GM12878 (cell line): ENCODE measurements around the gene GPC5. TPM values are rescaled to one million over a fixed set of nuclear protein-coding genes. Genes with fewer than 3 reads are reported as not detected.
"Not testable (repeated sequence)": the region's sequence is repeated elsewhere in the genome, so short reads cannot be mapped to it uniquely, and the experiment has no call there.

Source experiments
- ATAC-seq: fragments of 200-7000 bp; cut with Tn5 transposase; 3 replicates; pipeline ENCODE4 v1.9.1; 2020; ENCODE audit warnings: mild to moderate bottlenecking, moderate library complexity
- BruUV-seq: library from RNA; stranded (reverse); fragments of 400-500 nt; replicated peaks from 2 replicates; lab custom pipeline; 2021; lab: Mats Ljungman, UMichigan
- CTCF ChIA-PET: fragments of 300-600 bp; sonication (Branson Sonifier 250); formaldehyde crosslinking; extraction: SDS; loops from one replicate; lab custom pipeline; 2021; ENCODE audit warnings: inconsistent platforms; lab: Yijun Ruan, JAX
- POLR2A ChIA-PET: fragments of 350-600 bp; formaldehyde crosslinking; extraction: SDS; loops from one replicate; lab custom pipeline; 2021; ENCODE audit warnings: inconsistent platforms; lab: Charles Lee
- RAD21 ChIA-PET: fragments of 300-600 bp; sonication (Branson Sonifier 250); formaldehyde crosslinking; loops from one replicate; lab custom pipeline; 2023; ENCODE audit warnings: antibody characterized with exemption; ENCODE audit not compliant: unreplicated experiment; lab: Charles Lee
- SMC1A ChIA-PET: fragments of 300-600 bp; sonication (Branson Sonifier 250); formaldehyde crosslinking; loops from one replicate; lab custom pipeline; 2023; ENCODE audit not compliant: unreplicated experiment, uncharacterized antibody; lab: Charles Lee
- DNase-seq: peaks from one replicate; pipeline ENCODE4 v3.0.0-alpha.2; 2011; ENCODE audit warnings: low read depth, low spot score
- FAIRE-seq: peaks from 3 replicates; lab custom pipeline; 2011; peaks lifted over from hg19 to GRCh38; lab: Jason Lieb, UNC
- H2AFZ ChIP-seq: 2 replicates; pipeline ENCODE4 v1.6.0; 2011; ENCODE audit warnings: low read depth, low read length, control low read depth; ENCODE audit not compliant: control insufficient read depth
- H3K27ac ChIP-seq: 2 replicates; pipeline ENCODE4 v1.5.1; 2011; ENCODE audit warnings: control low read depth; ENCODE audit not compliant: control insufficient read depth, insufficient read depth
- H3K27me3 ChIP-seq, 2 experiments: replicated peaks in 1 of 2; 2 replicates each; pipeline versions ENCODE4 v1.6.0 to v1.6.1; 2011; ENCODE audit warnings: low read length in 1 of 2; ENCODE audit not compliant: control insufficient read depth in 2 of 2, insufficient read depth in 2 of 2
- H3K36me3 ChIP-seq, 2 experiments: 2 replicates each; pipeline ENCODE4 v1.5.1; 2011; ENCODE audit warnings: low read length in 1 of 2; ENCODE audit not compliant: control insufficient read depth in 2 of 2, insufficient read depth in 2 of 2
- H3K4me1 ChIP-seq: 2 replicates; pipeline ENCODE4 v1.6.1; 2011; ENCODE audit warnings: mild to moderate bottlenecking, low read length, moderate library complexity, mixed read lengths; ENCODE audit not compliant: control insufficient read depth, insufficient read depth
- H3K4me2 ChIP-seq: 2 replicates; pipeline ENCODE4 v1.6.0; 2011; ENCODE audit warnings: control low read depth; ENCODE audit not compliant: control insufficient read depth, insufficient read depth
- H3K4me3 ChIP-seq: fragments of 200-600 bp; sonication (generic); 2 replicates; pipeline ENCODE4 v1.5.1; 2016
- H3K79me2 ChIP-seq: 2 replicates; pipeline ENCODE4 v1.6.0; 2011; ENCODE audit warnings: low read length; ENCODE audit not compliant: control insufficient read depth, insufficient read depth
- H3K9ac ChIP-seq: 2 replicates; pipeline ENCODE4 v1.8.0; 2011; ENCODE audit warnings: low read length, control low read depth, mixed read lengths; ENCODE audit not compliant: control insufficient read depth, insufficient read depth
- H3K9me3 ChIP-seq: replicated peaks from 3 replicates; pipeline ENCODE4 v1.5.1; 2011; ENCODE audit warnings: mild to moderate bottlenecking, low read length; ENCODE audit not compliant: control insufficient read depth, insufficient read depth
- H4K20me1 ChIP-seq: 2 replicates; pipeline ENCODE4 v1.6.0; 2011; ENCODE audit not compliant: control insufficient read depth, insufficient read depth
- CBX3 ChIP-seq: fragments of 200-600 bp; sonication (generic); IDR thresholded peaks from 2 replicates; pipeline ENCODE4 v1.6.1; 2016; ENCODE audit warnings: low read depth, borderline replicate concordance
- HCFC1 ChIP-seq: fragments of 150-350 bp; IDR thresholded peaks from 2 replicates; pipeline ENCODE4 v1.6.1; 2014; ENCODE audit warnings: low read length
- MYB ChIP-seq: fragments of 150-350 bp; IDR thresholded peaks from 2 replicates; pipeline ENCODE4 v1.6.1; 2014; ENCODE audit warnings: mild to moderate bottlenecking, low read depth, low read length, borderline replicate concordance
- NKRF ChIP-seq: fragments of 450-650 bp; conservative IDR thresholded peaks from 2 replicates; pipeline ENCODE4 v1.6.1; 2017; ENCODE audit warnings: mild to moderate bottlenecking, moderate library complexity
- RAD51 ChIP-seq: fragments of 450-650 bp; IDR thresholded peaks from 2 replicates; pipeline ENCODE4 v1.6.1; 2016; ENCODE audit warnings: moderate library complexity, mild to moderate bottlenecking, inconsistent platforms
- RBBP5 ChIP-seq: fragments of 200-600 bp; sonication (generic); conservative IDR thresholded peaks from 2 replicates; pipeline ENCODE4 v1.6.1; 2016
- STAT3 ChIP-seq: IDR thresholded peaks from 2 replicates; pipeline ENCODE4 v1.6.1; 2011; ENCODE audit warnings: low read depth, low read length, improper control_type of control experiment
- WGBS: methylation state at CpG from one replicate; pipeline ENCODE4 v1.1.6; 2016; ENCODE audit warnings: low lambda C conversion rate; ENCODE audit not compliant: insufficient replicate concordance, insufficient coverage; ENCODE audit errors: missing lambda C conversion rate; 5-methylcytosine and 5-hydroxymethylcytosine counted together
- in situ Hi-C: fragments of 300-500 bp; cut with MboI; formaldehyde crosslinking; loops from 9 replicates; pipeline ENCODE4 v1.14.3; 2018; ENCODE audit warnings: mixed read lengths
- intact Hi-C: fragments of 100-400 bp; cut with micrococcal nuclease; formaldehyde crosslinking; loops from one replicate; pipeline ENCODE4 v1.14.2; 2022; ENCODE audit not compliant: unreplicated experiment
- polyA plus RNA-seq, 11 experiments: library from polyadenylated mRNA; depleted of rRNA in 4 of 11; unstranded in 6 of 11; stranded (reverse) in 5 of 11; fragments of >200 nt; fragmentation: Nextera tagmentation in 4 of 11; fragmentation: Illumina TruSeq in 1 of 11; extraction: Ambion mirVana in 4 of 11; extraction: Trizol in 1 of 11; gene quantifications; 1 replicate in 1 of 11; 2 replicates in 10 of 11; pipeline versions ENCODE4 v1.2.1 to v1.2.3, GENCODE V29; 2011 to 2016; ENCODE audit warnings: inconsistent platforms in 2 of 11, missing spikeins in 2 of 11, low read depth in 1 of 11
- total RNA-seq, 4 experiments: library from RNA; depleted of rRNA in 3 of 4; stranded (reverse); fragments of >200 nt in 3 of 4; fragmentation: Illumina TruSeq in 1 of 4; extraction: Trizol in 1 of 4; gene quantifications; 2 replicates each; pipeline versions ENCODE4 v1.2.1 to v1.2.3, GENCODE V29; 2013 to 2021

The GPC5 gene
- total and polyA plus RNA-seq, 10 of the 15 experiments (the other 5 are each of a cell fraction or from before 2014, with no cell fraction given): 0.05 to 0.87 (median 0.44) TPM; not detected in 1

- TF ChIP-seq RBBP5 (no peak), STAT3 (no peak), MYB (no peak), NKRF (no peak)
- TF ChIP-seq, all 136 proteins: peak for 0
Measured at GRCh38 chr13:91667486-91667885, 269.1 kb downstream of the GPC5 start (continued).

- no peaks in the 10 kb centered on the region for H4K20me1 ChIP-seq
- CTCF ChIA-PET: interaction anchor here (0.9 kb wide), 1 partner anchor 10 kb away, joined by 3 read pairs; no protein-coding TSS in a partner anchor
- WGBS: 24% methylated on average over 5 of the region's 5 CpGs
- BruUV-seq: no TSS peak
- RAD21 ChIA-PET: no interaction called here
- no peaks in the 10 kb centered on the region for H3K9me3 ChIP-seq
- no peak overlapping the region for H3K27ac ChIP-seq
- H3K27me3 ChIP-seq: no peaks in the 10 kb centered on the region
- H3K4me2 ChIP-seq: no peak overlapping the region
- H3K4me1 ChIP-seq: no peaks in the 10 kb centered on the region
- DNase-seq (no peak), FAIRE-seq (no peak), ATAC-seq (no peak)
- POLR2A ChIA-PET: no interaction called here
- H3K9ac ChIP-seq: no peak overlapping the region
- TF ChIP-seq RAD51: no peak
- TF ChIP-seq CBX3: no peak
- TF ChIP-seq HCFC1: no peak
- no peak overlapping the region for H3K4me3 ChIP-seq
- in situ Hi-C loops (no loop called here), intact Hi-C loops (no loop called here)
- H2AFZ ChIP-seq: no peak overlapping the region
- H3K79me2 ChIP-seq: no peaks in the 10 kb centered on the region
- H3K36me3 ChIP-seq: no peaks in the 10 kb centered on the region
- SMC1A ChIA-PET: interaction anchor here (0.7 to 1.7 kb wide), 2 partner anchors 9 to 11 kb away, joined by 3 to 7 read pairs; no protein-coding TSS in a partner anchor
Measured at GRCh38 chr13:91668866-91669495, 270.6 kb downstream of the GPC5 start.

- SMC1A ChIA-PET: not testable (repeated sequence)
Measured at GRCh38 chr13:91674347-91674746, 275.9 kb downstream of the GPC5 start.

More at GRCh38 chr13:91674347-91674746, 275.9 kb downstream of the GPC5 start:
- BruUV-seq, RAD21 ChIA-PET, H3K9ac ChIP-seq, FAIRE-seq, H3K4me3 ChIP-seq, DNase-seq, H3K27ac ChIP-seq, H3K27me3 ChIP-seq, H3K79me2 ChIP-seq, ATAC-seq, H4K20me1 ChIP-seq, intact Hi-C loops, POLR2A ChIA-PET, CTCF ChIA-PET, H3K4me2 ChIP-seq, H3K4me1 ChIP-seq, H3K9me3 ChIP-seq, in situ Hi-C loops, H2AFZ ChIP-seq, H3K36me3 ChIP-seq: not testable (repeated sequence)
- WGBS: 82% methylated on average over 15 of the region's 15 CpGs
